Activated CD8-positive, alpha-beta T cell treated with anti-CD3 and anti-CD28 coated beads for 36 hours (primary cell): ENCODE data around the gene CD46. TPM values are rescaled to one million over a fixed set of nuclear protein-coding genes. Genes with fewer than 3 reads are reported as not detected.

Experiments used
- ATAC-seq: fragments of 200-7000 bp; cut with Tn5 transposase; one replicate; pipeline ENCODE4 v1.10.0; 2021; ENCODE audit warnings: mild to moderate bottlenecking, moderate library complexity
- CTCF ChIA-PET: fragments of 350-600 bp; sonication (Branson Sonifier 250); formaldehyde crosslinking; loops from one replicate; lab custom pipeline; 2021; ENCODE audit warnings: antibody characterized with exemption; lab: Charles Lee
- POLR2A ChIA-PET: fragments of 350-600 bp; sonication (Branson Sonifier 250); formaldehyde crosslinking; loops from one replicate; lab custom pipeline; 2021; ENCODE audit warnings: antibody characterized with exemption; lab: Charles Lee
- DNase-seq: peaks from one replicate; pipeline ENCODE4 v3.0.0-alpha.2; 2020
- H3K27ac Mint-ChIP-seq: one replicate; pipeline ENCODE4 v1.8.0; 2021; ENCODE audit warnings: mild to moderate bottlenecking, mixed read lengths
- H3K27me3 Mint-ChIP-seq: one replicate; pipeline ENCODE4 v1.8.0; 2021; ENCODE audit warnings: mixed read lengths
- H3K36me3 Mint-ChIP-seq: one replicate; pipeline ENCODE4 v1.8.0; 2021; ENCODE audit warnings: low read depth, mixed read lengths
- H3K4me1 Mint-ChIP-seq: one replicate; pipeline ENCODE4 v1.8.0; 2021; ENCODE audit warnings: low read depth, mixed read lengths
- H3K4me3 Mint-ChIP-seq: one replicate; pipeline ENCODE4 v1.8.0; 2021; ENCODE audit warnings: mild to moderate bottlenecking, moderate library complexity, mixed read lengths
- H3K9me3 Mint-ChIP-seq: one replicate; pipeline ENCODE4 v1.8.0; 2021; ENCODE audit warnings: mixed read lengths
- intact Hi-C: fragments of 100-400 bp; cut with micrococcal nuclease; formaldehyde crosslinking; loops from one replicate; pipeline ENCODE4 v1.10.0; 2022
- total RNA-seq, 2 experiments: library from RNA; stranded (reverse); gene quantifications; one replicate each; pipeline ENCODE4 v1.2.3, GENCODE V29; 2021
- TF ChIP-seq, protein P1 (sequence below): fragments of 200-600 bp; IDR thresholded peaks from one replicate; pipeline ENCODE4 v1.8.0; 2022; ENCODE audit warnings: antibody characterized with exemption, mild to moderate bottlenecking

CD46 gene
- total RNA-seq, 2 experiments from 2014 or later = 77.7 to 84.3 TPM

DNA sequence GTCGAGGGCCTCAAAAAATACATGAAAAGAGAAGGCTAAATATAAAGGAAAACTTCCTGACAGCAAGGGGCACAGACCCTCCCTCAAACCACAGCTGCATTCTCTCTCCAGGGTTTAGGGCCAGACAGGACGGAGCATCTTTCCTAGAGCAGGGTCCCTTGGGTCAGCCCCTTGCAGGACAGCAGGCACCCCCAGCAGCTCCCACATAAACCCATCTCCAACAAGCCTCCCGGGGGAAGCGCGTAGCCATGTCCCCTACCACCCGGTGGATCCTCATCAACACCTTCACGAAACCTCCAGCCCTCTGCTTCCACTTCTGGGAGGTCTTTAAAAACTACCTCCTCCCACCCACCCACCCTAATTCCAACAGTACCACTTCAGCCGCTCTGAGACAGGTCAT, 59.5 kb downstream of the CD46 start:
- TF ChIP-seq, protein P1, sequence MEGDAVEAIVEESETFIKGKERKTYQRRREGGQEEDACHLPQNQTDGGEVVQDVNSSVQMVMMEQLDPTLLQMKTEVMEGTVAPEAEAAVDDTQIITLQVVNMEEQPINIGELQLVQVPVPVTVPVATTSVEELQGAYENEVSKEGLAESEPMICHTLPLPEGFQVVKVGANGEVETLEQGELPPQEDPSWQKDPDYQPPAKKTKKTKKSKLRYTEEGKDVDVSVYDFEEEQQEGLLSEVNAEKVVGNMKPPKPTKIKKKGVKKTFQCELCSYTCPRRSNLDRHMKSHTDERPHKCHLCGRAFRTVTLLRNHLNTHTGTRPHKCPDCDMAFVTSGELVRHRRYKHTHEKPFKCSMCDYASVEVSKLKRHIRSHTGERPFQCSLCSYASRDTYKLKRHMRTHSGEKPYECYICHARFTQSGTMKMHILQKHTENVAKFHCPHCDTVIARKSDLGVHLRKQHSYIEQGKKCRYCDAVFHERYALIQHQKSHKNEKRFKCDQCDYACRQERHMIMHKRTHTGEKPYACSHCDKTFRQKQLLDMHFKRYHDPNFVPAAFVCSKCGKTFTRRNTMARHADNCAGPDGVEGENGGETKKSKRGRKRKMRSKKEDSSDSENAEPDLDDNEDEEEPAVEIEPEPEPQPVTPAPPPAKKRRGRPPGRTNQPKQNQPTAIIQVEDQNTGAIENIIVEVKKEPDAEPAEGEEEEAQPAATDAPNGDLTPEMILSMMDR = no peak
- ATAC-seq (no peak), DNase-seq (no peak)
- CTCF ChIA-PET = interaction anchor here (0.7 to 2.7 kb wide), 11 partner anchors 8 to 152 kb away, joined by 3 to 15 read pairs (median 7); no protein-coding TSS in a partner anchor
- H3K9me3 Mint-ChIP-seq = no peaks in the 10 kb centered on the region
- intact Hi-C loops = no loop called here
- no peak overlapping the region for H3K4me3 Mint-ChIP-seq
- H3K27me3 Mint-ChIP-seq = no peaks in the 10 kb centered on the region
- peak overlapping the region; percentile 67 for H3K27ac Mint-ChIP-seq
- H3K36me3 Mint-ChIP-seq = peaks cover 34% of the 10 kb centered on the region
- POLR2A ChIA-PET = interaction anchor here (1.6 to 1.7 kb wide), 2 partner anchors 12 to 13 kb away, joined by 6 to 7 read pairs; no protein-coding TSS in a partner anchor
- peaks cover 61% of the 10 kb centered on the region for H3K4me1 Mint-ChIP-seq

DNA sequence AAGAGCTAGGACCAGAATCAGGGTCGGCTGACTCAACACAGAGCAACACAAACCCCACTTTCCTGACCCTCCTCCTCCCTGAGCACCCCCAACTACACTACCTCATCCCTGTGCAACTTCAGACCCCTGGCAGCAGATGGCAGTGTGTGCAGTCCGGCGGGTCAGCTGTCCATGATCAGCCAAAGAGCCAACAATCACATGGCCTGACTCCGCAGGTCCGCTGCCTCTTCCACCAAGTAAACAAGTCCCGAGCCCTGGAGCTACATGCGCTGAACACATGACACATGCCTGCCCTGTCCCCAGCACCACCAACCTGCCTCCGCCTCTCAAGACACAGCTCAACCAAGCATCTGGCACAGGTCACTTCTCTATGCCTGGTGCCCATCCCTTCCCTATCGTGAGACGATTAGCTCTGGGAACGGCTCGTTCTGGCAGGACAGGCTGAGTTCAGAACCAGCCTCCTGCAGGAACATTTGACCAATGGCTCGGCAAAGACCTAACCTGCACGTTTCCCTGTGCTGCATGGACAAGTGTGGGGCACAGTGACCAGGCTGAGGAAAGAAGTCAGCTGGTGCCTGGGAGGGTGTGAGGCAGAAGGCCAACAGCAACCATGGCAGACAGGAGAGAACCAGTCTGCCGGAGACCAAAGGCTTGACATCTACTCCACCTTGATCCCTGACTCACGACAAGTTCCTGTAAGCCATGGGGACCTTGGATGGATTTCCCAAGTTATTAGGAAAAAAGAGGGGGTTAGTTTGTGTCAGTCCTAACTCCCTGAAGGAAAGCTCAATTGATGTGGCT, 60.3 kb downstream of the CD46 start:
- CTCF ChIA-PET = interaction anchor here (0.7 to 2.7 kb wide), 8 partner anchors 9 to 73 kb away, joined by 4 to 15 read pairs (median 8); no protein-coding TSS in a partner anchor
- Mint-ChIP-seq H3K4me3 (no peak overlapping the region), H3K27ac (peak overlapping the region; percentile 67), H3K27me3 (no peaks in the 10 kb centered on the region), H3K9me3 (no peaks in the 10 kb centered on the region), H3K4me1 (peaks cover 60% of the 10 kb centered on the region), H3K36me3 (peaks cover 36% of the 10 kb centered on the region)
- TF ChIP-seq, protein P1 = no peak
- intact Hi-C loops = no loop called here
- ATAC-seq (peak; percentile 57), DNase-seq (no peak)
- POLR2A ChIA-PET = interaction anchor here (0.8 to 1.7 kb wide), 3 partner anchors 11 to 14 kb away, joined by 5 to 7 read pairs (median 6); no protein-coding TSS in a partner anchor

DNA sequence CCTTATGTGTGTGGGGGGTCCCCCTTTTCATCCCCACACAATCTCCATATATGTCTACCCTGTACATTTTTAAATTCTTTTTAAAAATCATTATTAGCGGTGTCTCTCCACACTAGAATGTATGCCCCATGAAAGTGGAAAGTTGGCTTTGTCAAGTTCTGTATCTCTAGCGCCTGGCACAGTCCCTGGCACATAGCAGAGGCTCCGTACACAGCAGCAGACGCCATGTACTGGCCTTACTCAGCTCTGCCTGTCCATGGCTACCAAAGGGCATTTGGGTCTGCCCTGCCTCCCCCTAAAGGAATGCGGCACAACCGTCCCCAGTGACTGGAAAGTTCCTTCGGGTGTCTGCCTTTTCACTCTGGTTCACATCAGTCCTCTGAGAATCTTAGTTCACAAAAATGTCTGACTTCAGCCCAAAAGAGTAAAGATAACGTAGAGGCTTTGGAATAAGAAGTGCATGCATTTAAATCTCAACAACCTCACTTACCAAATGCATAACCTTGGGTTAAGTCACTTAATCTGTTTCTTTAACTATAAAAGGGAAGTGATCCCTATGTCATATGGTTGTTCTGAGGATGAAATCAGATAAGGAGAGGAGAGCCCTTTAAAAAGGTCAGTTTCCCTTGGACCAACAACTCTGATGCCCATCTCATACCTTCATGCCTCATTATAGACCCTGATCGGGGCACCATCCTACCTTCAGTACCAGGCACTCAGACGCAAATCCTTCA, 61.1 kb downstream of the CD46 start:
- ATAC-seq = no peak
- Mint-ChIP-seq H3K27ac (no peak overlapping the region), H3K4me1 (peaks cover 56% of the 10 kb centered on the region), H3K27me3 (no peaks in the 10 kb centered on the region), H3K4me3 (no peak overlapping the region), H3K36me3 (peaks cover 32% of the 10 kb centered on the region), H3K9me3 (no peaks in the 10 kb centered on the region)
- intact Hi-C loops = no loop called here
- ChIA-PET POLR2A (interaction anchor here (0.8 to 1.6 kb wide), 2 partner anchors 11 to 15 kb away, joined by 5 to 6 read pairs; no protein-coding TSS in a partner anchor), CTCF (interaction anchor here (1.1 to 2.7 kb wide), 5 partner anchors 9 to 72 kb away, joined by 3 to 15 read pairs (median 9); no protein-coding TSS in a partner anchor)
- DNase-seq = no peak
- TF ChIP-seq, protein P1 = no peak

DNA sequence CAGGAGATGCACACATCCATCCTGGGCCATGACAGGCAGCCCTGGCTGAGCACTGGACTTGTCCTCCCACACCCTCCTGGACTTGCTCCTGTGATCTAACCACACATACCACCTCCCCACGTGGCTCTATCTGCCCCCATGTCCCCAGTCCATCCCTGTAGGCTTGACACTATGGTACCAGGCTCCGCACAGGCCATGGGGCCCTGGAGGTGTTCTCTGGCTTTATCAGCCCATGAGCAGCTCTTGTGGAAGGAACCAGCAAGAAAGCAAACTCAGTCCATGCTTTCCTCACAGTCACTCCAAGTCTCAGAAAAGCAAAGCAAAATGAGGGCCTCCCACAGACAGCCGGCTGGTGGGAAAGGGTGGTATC, 61.6 kb downstream of the CD46 start:
- CTCF ChIA-PET = interaction anchor here (1.1 kb wide), 1 partner anchor 8 kb away, joined by 3 read pairs; no protein-coding TSS in a partner anchor
- H3K4me1 Mint-ChIP-seq = peaks cover 51% of the 10 kb centered on the region
- no peak overlapping the region for H3K4me3 Mint-ChIP-seq
- POLR2A ChIA-PET = no interaction called here
- TF ChIP-seq, protein P1 = no peak
- intact Hi-C loops = no loop called here
- no peak overlapping the region for H3K27ac Mint-ChIP-seq
- peaks cover 29% of the 10 kb centered on the region for H3K36me3 Mint-ChIP-seq
- no peaks in the 10 kb centered on the region for H3K9me3 Mint-ChIP-seq
- H3K27me3 Mint-ChIP-seq = no peaks in the 10 kb centered on the region
- no peak for DNase-seq
- ATAC-seq = no peak
